Activated naive CD4-positive, alpha-beta T cell (primary cell): Measurements from ENCODE around the gene DISP3.

Source experiments
- DNase-seq, 4 experiments: peaks; one replicate each; lab custom pipeline; 2025; lab: John Stamatoyannopoulos, UW

DISP3 gene, protein sequence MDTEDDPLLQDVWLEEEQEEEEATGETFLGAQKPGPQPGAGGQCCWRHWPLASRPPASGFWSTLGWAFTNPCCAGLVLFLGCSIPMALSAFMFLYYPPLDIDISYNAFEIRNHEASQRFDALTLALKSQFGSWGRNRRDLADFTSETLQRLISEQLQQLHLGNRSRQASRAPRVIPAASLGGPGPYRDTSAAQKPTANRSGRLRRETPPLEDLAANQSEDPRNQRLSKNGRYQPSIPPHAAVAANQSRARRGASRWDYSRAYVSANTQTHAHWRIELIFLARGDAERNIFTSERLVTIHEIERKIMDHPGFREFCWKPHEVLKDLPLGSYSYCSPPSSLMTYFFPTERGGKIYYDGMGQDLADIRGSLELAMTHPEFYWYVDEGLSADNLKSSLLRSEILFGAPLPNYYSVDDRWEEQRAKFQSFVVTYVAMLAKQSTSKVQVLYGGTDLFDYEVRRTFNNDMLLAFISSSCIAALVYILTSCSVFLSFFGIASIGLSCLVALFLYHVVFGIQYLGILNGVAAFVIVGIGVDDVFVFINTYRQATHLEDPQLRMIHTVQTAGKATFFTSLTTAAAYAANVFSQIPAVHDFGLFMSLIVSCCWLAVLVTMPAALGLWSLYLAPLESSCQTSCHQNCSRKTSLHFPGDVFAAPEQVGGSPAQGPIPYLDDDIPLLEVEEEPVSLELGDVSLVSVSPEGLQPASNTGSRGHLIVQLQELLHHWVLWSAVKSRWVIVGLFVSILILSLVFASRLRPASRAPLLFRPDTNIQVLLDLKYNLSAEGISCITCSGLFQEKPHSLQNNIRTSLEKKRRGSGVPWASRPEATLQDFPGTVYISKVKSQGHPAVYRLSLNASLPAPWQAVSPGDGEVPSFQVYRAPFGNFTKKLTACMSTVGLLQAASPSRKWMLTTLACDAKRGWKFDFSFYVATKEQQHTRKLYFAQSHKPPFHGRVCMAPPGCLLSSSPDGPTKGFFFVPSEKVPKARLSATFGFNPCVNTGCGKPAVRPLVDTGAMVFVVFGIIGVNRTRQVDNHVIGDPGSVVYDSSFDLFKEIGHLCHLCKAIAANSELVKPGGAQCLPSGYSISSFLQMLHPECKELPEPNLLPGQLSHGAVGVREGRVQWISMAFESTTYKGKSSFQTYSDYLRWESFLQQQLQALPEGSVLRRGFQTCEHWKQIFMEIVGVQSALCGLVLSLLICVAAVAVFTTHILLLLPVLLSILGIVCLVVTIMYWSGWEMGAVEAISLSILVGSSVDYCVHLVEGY (N-terminal part only)

DNA sequence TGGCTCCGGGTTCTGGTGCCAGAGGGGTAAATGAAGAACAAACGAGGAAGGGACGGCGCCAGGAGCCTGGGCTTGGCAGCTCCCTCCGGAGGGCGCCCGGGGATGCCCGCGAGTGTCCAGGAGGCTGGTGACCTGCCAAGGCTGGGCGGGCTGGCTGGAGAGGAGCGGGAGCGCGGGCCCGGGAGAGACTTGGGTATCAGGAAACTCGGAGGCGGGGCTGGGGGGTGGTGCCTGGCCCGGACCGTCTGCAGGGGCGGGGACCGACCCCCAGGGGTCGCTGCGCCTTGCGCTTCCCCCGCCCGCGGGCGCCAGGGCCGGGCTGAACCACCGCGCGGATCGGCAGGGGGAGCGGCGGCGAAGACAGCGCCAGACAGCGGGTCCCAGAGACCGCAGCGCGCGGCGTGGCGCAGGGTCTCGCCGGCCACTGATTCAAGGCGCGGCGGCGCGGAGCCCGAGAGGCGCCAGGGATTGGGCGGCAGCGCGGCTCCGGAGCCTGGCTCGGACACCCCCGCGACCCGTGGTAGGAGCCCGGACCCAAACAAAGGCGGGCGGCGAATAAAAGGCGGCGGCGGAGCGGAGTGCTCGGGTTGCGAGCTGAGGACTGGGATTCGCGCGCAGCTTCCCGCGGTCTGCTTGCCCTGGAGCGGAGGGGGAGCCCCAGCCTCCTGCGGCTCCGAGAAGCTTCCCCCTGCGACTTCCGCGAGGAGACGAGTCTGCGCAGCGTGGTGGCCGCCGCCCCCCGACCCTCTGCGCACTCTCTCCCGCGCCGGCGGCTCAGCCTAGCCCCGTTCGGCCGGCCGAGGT is at the start of gene DISP3:
DISP3 (plus strand) TSS at position 585 of the 804 bp plus-strand sequence. CDS start 21,838 bp downstream, outside the sequence.
- peak; percentile 44 to 56 (median 52) for DNase-seq

- no peak for DNase-seq
These were observed 49.7 kb upstream of the DISP3 start for GRCh38 chr1:11429226-11429625.

DNA sequence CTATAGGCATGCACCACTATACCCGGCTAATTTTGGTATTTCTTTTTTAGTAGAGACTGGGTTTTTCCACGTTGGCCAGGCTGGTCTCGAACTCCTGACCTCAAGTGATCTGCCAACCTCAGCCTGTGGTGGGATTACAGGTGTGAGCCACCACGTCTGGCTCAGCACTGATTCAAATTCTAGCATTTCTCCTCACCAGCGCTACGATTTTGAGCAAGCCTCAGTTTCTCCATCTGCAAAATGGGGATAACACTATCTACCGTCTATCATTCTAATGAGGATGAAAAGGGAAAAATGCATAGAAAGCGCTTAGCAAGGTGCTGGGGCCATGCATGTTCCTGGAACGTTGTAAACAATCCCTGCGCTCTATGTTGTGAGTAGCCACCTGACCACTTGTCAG is 49.0 kb upstream of the DISP3 start:
- no peak for DNase-seq

DNA sequence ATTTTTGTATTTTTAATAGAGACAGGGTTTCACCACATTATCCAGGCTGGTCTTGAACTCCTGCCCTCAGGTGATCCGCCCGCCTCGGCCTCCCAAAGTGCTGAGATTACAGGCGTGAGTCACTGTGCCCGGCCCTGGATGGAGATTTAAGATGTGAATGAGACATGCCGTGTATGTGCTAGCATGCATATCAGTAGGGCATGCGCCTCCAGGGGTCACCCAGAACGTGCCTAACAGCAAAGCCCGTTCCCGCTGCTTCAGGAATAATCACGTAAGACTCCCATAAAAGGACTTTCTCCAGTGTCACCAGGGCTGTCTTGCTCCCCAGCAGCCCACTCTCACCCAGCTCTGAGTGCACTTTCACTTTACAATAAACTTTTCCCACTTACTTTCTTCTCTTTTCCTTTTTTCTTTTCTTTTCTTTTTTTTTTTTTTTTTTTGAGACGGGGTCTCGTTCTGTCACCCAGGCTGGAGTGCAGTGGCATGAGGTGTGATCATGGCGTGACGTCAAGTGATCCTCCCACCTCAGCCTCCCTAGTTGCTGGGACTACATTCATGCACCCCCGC is 46.9 kb upstream of the DISP3 start:
- no peak for DNase-seq

DNA sequence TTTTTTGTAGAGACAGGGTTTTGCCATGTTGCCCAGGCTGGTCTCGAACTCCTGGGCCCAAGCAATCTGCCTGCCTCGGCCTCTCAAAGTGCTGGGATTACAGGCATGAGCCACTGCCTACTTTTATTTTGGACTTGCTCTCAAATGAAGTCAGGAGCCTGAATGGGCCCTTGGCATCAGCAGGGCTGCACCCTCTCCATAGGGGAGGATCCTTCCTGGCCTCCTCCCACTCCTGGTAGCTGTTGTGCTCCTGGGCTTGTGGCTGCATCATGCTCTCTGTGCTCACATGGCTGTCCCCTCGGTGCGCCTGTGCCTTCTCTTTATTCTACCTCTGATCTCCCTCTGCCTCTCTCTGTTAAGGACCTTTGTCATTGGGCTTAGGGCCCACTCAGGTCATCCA is 46.4 kb upstream of the DISP3 start:
- no peak for DNase-seq

GRCh38 chr1:11434501-11434900 is 44.5 kb upstream of the DISP3 start:
- no peak for DNase-seq

GRCh38 chr1:11434926-11435325 is 44.0 kb upstream of the DISP3 start:
- no peak for DNase-seq

- DNase-seq, result no peak
These were observed 40.0 kb upstream of the DISP3 start for GRCh38 chr1:11438996-11439395.

DNA sequence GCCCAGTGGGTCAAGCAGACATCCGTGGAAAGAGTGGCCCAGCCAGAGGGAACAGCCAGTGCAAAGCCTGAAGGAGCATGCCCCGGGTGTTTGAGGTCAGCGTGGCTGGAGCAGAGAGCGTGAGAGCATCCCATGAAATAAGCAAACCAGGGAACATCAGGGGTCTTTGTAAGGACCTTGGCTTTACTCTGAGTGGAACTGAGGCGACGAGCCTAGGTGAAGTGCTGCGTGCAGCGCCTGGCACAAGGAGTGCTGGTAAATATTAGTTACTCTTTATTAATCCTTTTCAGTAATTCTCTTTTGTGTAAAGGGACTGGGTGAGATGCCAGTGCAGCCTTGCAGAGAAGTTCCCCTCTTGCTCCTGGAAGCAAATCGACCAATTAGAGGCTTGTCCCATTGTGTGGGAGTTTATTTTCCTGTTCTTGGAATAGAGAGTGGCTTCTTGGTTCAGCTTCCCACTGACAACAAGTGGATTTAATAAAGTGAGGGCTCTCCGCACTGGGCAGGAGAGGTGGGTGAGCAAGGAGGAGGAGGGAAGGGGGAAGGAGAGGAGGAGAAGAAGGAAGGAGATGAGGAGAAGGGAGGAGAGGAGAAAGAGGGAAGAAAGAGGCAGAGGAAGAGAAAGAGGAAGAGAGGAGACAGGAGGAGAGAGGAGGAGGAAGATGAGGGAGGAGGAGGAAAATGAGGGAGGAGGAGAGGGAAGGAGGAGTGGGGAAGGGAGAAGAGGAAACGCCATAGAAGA is 37.6 kb upstream of the DISP3 start:
- DNase-seq, result no peak

DNA sequence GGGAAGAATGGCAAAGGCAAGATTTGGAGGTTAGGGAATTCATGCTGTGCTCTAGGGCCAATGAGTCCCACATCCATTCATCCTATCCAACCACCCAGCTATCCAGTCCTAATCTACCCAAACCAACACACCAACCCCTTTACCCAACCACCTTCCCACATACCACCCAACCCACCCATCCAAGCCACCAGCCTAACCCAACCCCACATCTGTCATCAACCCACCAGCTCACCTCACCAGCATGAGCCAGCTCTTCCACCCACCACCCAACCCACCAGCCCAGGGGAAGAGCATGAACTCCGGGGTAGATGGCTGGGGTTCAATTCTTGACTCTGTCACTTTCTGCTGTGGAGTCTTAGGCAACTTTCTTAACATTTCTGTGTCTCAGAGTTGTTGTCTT is 35.9 kb upstream of the DISP3 start:
- no peak for DNase-seq

DNA sequence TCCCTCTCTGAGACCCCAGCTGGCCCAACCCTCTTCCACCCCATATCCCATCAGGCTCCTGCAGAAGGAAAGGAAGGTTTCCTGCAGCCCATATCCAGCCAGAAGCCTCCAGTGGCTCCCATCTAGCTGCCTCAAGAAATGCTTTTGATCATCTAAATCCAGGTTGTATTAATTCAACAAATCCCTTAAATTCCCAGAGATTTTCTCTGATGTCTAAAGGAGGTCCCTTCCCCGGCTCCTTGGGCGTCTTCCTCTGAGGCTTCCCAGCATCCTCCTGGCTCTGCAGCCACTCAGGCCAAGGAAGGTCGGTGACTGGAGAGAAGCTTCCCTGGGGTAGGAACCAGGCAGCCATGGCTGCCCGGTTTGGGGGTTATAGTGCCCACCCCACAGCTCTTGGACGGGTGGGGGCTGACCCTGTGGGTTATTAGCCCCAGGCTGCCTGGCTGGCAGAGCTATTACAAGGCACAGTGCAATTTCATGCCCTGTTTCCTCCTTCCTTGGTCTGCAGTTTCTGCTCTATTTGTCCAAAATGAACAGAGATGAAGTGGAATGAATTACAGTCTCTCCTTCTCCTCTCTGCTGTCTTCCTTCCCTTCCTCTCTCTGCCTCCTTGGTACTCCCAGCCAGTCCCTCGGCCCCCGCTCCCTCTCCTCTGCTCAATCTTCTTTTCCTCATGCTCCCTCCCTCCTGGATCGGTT is 34.8 kb upstream of the DISP3 start:
- no peak for DNase-seq

GRCh38 chr1:11444907-11445306 is 34.0 kb upstream of the DISP3 start:
- DNase-seq, result no peak

GRCh38 chr1:11447903-11448302 is 31.1 kb upstream of the DISP3 start:
- no peak for DNase-seq

DNA sequence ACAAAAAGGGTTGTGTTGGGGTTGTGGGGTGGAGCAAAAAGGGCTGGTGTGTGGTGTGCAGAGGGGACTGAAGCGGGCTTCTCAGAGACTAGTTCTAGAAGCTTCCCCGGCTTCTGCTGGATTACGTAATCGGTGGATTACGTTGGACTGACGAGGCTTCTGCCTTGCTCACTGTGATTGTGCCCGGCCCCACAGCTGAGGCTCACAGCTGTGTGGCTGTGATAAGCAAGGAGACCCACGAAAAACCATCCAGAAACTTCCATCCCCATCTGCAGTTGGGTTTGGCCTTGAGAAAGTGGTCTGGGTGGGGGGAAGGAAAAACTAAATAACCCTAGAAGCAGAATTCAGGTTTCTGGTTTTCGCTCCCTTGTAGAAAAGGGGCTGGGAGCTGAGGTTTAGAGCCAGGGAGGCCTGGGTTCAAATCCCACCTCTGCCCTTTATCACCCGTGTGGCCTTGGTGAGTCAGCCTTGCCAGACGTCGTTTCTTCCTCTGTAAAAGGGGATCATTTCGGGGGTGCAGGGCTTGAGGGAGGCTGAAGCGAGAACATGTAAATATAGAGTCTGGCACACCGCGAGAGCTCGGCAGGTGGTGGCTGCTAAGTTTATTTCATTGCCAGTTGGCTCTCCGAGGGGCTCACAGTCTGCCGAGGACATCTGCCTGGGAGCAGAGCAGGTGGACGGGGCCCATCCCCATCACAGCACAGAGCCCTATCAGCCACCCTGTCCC is 30.4 kb upstream of the DISP3 start:
- DNase-seq, result no peak

DNA sequence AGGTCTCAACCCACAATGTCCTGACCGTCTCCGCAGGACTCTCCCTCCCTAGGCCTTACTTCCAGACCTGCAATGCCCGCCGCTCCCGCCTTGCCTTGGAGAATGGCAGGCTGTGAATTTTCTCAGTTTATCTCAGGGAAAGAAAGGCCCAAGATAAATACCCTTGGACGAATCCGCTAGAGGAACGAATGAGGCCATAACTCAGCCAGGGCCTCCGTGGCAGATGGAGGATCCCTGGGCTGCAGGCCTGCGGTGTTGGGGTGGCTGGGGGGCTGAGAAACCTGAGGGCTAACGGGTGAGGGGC is 29.9 kb upstream of the DISP3 start:
- DNase-seq, result no peak

DNA sequence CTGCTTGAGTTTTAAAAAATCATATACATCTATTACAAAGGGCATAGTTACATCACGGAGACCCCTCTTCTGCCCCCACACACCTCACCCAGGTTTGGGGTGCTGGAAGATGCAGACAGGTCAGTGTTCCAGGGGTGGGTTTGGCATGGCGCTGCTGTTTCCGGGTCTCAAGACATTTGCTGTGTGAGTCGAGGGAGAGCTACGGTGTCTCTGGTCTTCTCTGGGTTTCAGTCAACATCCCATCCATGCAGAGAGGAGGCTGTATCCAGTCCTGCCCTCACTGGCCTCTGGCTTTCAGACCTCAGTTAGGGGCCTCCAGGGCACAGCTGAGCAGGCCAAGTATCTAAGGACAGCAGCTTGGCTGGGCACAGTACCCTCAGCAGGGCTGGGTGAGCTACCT is 28.6 kb upstream of the DISP3 start:
- no peak for DNase-seq

- DNase-seq, result no peak
These were observed 25.0 kb upstream of the DISP3 start for GRCh38 chr1:11453742-11454491.

DNA sequence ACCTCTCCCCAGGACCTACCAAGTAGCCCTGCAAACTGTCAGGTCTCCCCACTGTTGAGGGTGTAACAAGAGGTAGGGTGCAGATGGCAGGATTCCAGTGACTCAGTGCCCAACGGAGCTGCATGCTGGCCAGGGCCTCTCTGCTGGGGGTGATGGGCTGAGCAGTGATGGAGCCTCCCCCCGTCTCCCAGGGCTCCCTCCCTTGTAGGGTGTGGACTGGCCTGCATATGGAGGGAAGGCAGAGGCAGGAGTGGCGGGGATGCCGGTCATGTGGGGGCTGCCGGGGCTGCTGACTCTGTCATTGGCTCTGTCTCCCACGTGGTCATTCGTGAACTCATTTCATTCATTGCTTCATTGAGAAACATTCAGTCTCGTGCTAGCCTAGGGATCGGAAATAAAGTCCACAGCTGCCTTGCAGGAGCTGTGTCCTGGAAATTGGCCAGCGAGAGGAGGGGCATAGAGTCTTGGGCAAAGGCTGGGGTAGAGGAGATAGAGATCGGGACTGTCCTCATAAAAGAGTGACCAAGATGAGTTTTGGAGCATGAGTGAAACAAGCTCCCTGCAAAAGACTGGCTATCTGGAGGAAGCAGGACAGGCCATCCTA is 22.9 kb upstream of the DISP3 start:
- DNase-seq, result no peak
